ENCODE data around the gene PCDHGA5. TPM values are rescaled to one million over a fixed set of nuclear protein-coding genes. Genes with fewer than 3 reads are reported as not detected.
"Not testable (repeated sequence)": the region's sequence is repeated elsewhere in the genome, so short reads cannot be mapped to it uniquely, and the experiment has no call there.

The PCDHGA5 gene
- total RNA-seq, 1 experiment from 2014 or later: 0.76 TPM

DNA sequence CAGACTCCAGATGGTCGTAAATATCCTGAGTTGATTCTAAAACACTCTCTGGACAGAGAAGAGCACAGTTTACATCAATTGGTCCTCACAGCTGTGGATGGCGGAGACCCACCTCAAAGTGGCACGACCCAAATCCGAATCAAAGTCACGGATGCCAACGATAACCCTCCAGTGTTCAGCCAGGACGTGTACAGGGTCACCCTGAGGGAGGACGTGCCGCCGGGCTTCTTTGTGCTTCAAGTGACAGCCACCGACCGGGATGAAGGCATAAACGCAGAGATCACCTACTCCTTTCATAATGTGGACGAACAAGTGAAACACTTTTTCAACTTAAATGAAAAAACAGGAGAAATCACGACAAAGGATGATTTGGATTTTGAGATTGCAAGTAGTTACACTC is 3.3 kb upstream of the PCDHGA5 start:
- Histone ChIP-seq H3K36me3 (no peaks in the 10 kb centered on the region), H3K4me1 (replicated peaks) (no peaks in the 10 kb centered on the region), H3K9me3 (replicated peaks) (peaks cover 32% of the 10 kb centered on the region), H3K27me3 (replicated peaks) (no peaks in the 10 kb centered on the region), H3K4me3 (no peak overlapping the region), H3K27ac (no peak overlapping the region)
- no peak for DNase-seq (ENCODE audit: low read depth in 1 of 2, low spot score in 2 of 2)

DNA sequence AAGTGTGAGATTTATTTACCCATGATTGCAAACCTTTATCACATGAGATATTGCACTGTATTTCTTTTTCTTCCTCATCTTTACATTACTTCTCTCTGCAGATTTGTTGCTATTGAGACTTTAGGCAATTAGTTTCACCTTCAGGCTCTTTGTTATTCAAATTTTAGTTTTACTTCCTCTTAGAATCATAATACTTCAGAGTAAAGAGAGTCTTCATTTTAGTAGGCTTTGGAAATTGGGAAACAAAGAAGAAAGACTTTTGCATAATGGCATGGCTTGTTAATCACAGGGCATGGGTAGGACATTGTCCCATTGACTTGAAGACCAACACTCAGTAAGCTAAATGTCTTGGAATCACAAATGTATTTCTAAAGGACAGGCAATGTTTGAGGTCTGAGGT is 1.2 kb upstream of the PCDHGA5 start:
- no peak for DNase-seq (ENCODE audit: low read depth in 1 of 2, low spot score in 2 of 2)
- H3K9me3 ChIP-seq (replicated peaks): peaks cover 32% of the 10 kb centered on the region
- no peaks in the 10 kb centered on the region for H3K4me1 ChIP-seq (replicated peaks)
- H3K27ac ChIP-seq: no peak overlapping the region
- no peaks in the 10 kb centered on the region for H3K36me3 ChIP-seq
- H3K27me3 ChIP-seq (replicated peaks): no peaks in the 10 kb centered on the region
- H3K4me3 ChIP-seq: no peak overlapping the region

DNA sequence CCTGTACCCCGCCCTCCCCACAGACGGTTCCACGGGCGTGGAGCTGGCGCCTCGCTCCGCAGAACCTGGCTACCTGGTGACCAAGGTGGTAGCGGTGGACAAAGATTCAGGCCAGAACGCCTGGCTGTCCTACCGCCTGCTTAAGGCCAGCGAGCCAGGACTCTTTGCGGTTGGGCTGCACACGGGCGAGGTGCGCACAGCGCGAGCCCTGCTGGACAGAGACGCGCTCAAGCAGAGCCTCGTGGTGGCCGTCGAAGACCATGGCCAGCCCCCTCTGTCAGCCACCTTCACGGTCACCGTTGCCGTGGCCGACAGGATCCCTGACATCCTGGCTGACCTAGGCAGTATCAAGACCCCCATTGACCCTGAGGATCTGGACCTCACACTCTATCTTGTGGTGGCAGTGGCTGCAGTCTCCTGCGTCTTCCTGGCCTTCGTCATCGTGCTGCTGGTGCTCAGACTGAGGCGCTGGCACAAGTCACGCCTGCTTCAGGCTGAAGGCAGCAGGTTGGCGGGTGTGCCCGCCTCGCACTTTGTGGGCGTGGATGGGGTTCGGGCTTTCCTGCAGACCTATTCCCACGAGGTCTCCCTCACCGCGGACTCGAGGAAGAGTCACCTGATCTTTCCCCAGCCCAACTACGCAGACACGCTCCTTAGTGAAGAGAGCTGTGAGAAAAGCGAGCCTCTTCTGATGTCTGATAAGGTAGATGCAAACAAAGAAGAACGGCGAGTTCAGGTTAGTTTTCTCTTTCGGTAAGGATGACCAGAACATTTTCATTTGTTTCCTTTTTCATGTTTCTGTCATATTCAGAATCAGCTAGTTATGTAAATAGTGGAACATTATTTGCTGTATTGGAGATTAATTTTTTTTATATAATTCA is 2.3 kb downstream of the PCDHGA5 start:
- no peaks in the 10 kb centered on the region for H3K4me1 ChIP-seq (replicated peaks)
- H3K9me3 ChIP-seq (replicated peaks): peaks cover 29% of the 10 kb centered on the region
- H3K27me3 ChIP-seq (replicated peaks): no peaks in the 10 kb centered on the region
- H3K4me3 ChIP-seq: no peak overlapping the region
- H3K27ac ChIP-seq: no peak overlapping the region
- H3K36me3 ChIP-seq: no peaks in the 10 kb centered on the region
- DNase-seq (ENCODE audit: low read depth in 1 of 2, low spot score in 2 of 2): no peak

DNA sequence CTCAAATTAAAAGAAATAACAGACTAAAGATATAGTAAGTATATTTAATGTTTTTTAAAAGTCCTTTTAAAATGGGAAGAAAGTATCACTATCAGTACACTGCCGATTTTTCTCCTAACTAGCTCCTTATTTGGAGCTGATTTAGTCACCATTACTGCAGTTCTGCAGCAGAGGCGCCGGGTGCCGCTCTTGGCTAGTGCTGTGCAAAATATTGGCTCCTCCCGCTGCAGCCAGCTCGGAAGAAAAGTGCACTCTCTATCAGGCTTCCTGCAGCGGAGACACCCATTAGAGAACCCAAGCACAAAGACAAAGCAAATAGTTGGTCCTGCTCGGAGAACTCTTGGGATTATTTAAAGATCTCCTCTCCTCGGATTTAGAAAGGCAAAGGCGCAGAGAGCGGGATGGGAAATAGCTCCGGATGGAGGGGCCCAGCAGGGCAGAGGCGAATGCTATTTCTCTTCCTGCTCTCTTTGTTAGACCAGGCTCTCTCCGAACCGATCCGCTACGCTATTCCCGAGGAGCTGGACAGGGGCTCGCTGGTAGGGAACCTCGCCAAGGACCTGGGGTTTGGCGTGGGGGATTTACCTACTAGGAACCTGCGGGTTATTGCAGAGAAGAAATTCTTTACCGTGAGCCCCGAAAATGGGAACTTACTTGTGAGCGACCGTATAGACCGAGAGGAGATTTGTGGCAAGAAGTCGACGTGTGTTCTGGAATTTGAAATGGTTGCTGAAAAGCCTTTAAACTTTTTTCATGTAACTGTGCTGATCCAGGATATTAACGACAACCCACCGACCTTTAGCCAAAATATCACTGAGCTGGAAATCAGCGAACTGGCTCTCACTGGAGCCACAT is 6.3 kb downstream of the PCDHGA5 start, which contains the start of gene PCDHGB3:
Gene PCDHGB3 (plus strand): TSS at position 249 of the 855 bp plus-strand sequence. CDS start 153 bp downstream, at position 402.
- Histone ChIP-seq H3K4me3 (no peak within 1 kb of the TSS), H3K27me3 (replicated peaks) (no peaks in the 10 kb centered on the region), H3K36me3 (no peaks in the 10 kb centered on the region), H3K27ac (no peak within 1 kb of the TSS), H3K9me3 (replicated peaks) (peaks cover 47% of the 10 kb centered on the region), H3K4me1 (replicated peaks) (no peaks in the 10 kb centered on the region)
- DNase-seq (ENCODE audit: low read depth in 1 of 2, low spot score in 2 of 2): no peak

DNA sequence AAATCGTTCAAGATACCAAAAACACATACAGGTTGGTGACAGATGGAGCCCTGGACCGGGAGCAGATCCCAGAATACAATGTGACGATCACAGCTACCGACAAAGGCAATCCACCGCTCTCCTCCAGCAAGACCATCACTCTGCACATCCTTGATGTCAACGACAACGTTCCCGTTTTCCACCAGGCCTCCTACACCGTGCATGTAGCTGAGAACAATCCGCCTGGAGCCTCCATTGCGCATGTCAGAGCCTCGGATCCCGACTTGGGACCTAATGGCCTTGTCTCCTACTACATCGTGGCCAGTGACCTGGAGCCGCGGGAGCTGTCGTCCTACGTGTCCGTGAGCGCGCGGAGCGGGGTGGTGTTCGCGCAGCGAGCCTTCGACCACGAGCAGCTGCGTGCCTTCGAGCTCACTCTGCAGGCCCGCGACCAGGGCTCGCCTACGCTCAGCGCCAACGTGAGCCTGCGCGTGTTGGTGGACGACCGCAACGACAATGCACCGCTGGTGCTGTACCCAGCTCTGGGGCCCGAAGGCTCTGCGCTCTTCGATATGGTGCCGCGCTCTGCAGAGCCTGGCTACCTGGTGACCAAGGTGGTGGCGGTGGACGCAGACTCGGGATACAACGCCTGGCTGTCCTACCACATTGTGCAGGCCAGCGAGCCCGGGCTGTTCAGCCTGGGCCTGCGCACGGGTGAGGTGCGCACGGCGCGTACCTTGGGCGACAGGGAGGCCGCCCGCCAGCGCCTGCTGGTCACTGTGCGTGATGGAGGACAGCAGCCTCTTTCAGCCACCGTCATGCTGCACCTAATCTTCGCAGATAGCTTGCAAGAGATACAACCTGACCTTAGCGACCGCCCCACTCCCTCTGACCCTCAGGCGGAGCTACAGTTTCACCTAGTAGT is 7.9 kb downstream of the PCDHGA5 start:
- Histone ChIP-seq H3K4me3 (no peak overlapping the region), H3K36me3 (no peaks in the 10 kb centered on the region), H3K4me1 (replicated peaks) (no peaks in the 10 kb centered on the region), H3K27me3 (replicated peaks) (no peaks in the 10 kb centered on the region), H3K27ac (no peak overlapping the region), H3K9me3 (replicated peaks) (peaks cover 39% of the 10 kb centered on the region)
- no peak for DNase-seq (ENCODE audit: low read depth in 1 of 2, low spot score in 2 of 2)

DNA sequence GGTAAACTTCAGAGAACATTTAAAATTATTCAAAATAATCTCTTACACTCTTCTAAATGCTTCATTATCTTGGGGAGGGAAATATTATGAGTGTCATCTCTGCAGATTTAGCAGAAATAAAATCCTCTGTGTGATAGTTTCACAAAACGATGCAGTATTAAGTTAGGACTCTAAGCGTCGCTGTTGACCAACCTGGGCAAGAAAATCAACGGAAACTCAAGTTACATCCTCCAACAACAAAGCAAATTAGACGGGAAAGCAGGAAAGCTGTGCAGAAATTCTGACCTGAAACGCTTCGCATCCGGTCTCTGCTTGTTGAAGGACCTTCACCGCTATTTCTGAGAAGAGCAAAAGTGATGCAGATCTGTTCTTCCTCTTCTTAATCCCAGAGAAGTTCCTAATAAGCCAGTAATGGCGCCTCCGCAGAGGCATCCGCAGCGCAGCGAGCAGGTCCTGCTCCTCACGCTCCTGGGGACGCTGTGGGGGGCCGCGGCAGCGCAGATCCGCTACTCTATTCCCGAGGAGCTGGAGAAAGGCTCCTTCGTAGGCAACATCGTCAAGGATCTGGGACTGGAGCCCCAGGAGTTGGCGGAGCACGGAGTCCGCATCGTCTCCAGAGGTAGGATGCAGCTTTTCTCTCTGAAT is 9.8 kb downstream of the PCDHGA5 start, which contains the start of gene PCDHGA6:
Gene PCDHGA6 (plus strand): TSS at position 219 of the 645 bp plus-strand sequence. CDS start 193 bp downstream, at position 412.
- H3K27me3 ChIP-seq (replicated peaks): no peaks in the 10 kb centered on the region
- H3K36me3 ChIP-seq: no peaks in the 10 kb centered on the region
- H3K4me1 ChIP-seq (replicated peaks): no peaks in the 10 kb centered on the region
- no peak within 1 kb of the TSS for H3K27ac ChIP-seq
- peaks cover 39% of the 10 kb centered on the region for H3K9me3 ChIP-seq (replicated peaks)
- H3K4me3 ChIP-seq: no peak within 1 kb of the TSS
- DNase-seq (ENCODE audit: low read depth in 1 of 2, low spot score in 2 of 2): no peak

DNA sequence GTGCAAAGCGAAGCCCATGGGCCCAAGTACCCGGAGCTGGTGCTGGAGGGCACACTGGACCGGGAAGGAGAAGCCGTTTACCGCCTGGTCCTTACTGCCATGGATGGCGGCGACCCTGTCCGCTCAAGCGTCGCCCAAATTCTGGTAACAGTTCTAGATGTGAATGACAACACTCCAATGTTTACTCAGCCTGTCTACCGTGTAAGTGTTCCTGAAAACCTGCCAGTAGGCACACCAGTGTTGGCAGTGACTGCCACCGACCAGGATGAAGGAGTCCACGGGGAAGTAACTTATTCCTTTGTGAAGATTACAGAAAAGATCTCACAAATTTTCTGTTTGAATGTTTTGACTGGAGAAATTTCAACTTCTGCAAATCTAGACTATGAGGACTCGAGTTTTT is 10.7 kb downstream of the PCDHGA5 start:
- no peaks in the 10 kb centered on the region for H3K36me3 ChIP-seq
- no peaks in the 10 kb centered on the region for H3K27me3 ChIP-seq (replicated peaks)
- H3K4me1 ChIP-seq (replicated peaks): no peaks in the 10 kb centered on the region
- no peak overlapping the region for H3K4me3 ChIP-seq
- no peak overlapping the region for H3K27ac ChIP-seq
- no peak for DNase-seq (ENCODE audit: low read depth in 1 of 2, low spot score in 2 of 2)
- H3K9me3 ChIP-seq (replicated peaks): peaks cover 39% of the 10 kb centered on the region

DNA sequence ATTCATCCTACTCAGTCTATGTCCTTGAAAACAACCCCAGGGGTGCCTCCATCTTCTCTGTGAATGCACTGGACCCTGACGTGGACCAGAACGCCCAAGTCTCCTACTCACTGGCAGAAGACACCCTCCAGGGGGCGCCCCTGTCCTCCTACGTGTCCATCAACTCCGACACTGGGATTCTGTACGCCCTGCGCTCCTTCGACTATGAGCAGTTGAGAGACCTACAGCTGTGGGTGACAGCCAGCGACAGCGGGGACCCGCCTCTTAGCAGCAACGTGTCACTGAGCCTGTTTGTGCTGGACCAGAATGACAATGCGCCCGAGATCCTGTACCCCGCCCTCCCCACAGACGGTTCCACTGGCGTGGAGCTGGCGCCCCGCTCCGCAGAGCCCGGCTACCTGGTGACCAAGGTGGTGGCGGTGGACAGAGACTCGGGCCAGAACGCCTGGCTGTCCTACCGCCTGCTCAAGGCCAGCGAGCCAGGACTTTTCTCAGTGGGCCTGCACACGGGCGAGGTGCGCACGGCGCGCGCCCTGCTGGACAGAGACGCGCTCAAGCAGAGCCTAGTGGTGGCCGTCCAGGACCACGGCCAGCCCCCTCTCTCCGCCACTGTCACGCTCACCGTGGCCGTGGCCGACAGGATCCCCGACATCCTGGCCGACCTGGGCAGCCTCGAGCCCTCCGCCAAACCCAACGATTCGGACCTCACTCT is 11.6 kb downstream of the PCDHGA5 start:
- H3K27ac ChIP-seq; H3K27me3 ChIP-seq (replicated peaks); H3K4me1 ChIP-seq (replicated peaks); H3K4me3 ChIP-seq; H3K36me3 ChIP-seq: not testable (repeated sequence)
- peaks cover 36% of the 10 kb centered on the region for H3K9me3 ChIP-seq (replicated peaks)
- peak in 1 of 2 experiments; percentile 44 for DNase-seq (ENCODE audit: low read depth in 1 of 2, low spot score in 2 of 2)

DNA sequence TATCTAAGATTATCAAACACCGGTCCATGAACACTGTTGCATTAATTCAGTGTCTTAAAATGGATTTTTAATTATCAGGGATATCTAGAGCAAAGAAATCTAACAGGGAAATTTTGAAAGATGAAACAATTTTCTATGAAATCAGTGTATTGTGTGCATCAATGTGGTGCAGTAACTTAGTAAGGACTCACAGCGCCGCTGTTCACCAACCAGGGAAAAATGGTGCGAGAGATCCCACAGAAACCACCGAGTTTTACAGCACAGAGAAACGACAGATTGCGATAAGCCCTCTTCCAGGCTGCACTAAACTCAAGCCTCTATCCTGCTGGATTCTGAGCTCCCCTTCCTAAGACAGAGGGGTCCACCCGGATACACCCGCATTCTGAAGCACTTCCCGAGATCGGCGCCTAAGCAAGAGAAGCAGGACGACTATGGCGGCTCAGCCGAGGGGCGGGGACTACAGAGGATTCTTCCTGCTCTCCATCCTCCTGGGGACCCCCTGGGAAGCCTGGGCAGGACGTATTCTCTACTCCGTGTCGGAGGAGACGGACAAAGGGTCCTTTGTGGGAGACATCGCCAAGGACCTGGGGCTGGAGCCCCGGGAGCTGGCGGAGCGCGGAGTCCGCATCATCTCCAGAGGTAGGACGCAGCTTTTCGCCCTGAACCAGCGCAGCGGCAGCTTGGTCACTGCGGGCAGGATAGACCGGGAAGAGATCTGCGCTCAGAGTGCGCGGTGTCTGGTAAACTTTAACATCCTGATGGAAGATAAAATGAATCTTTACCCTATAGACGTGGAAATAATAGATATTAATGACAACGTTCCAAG is 18.7 kb downstream of the PCDHGA5 start, which contains the start of gene PCDHGA7:
Gene PCDHGA7 (plus strand): TSS at position 274 of the 826 bp plus-strand sequence. CDS start 158 bp downstream, at position 432.
- Histone ChIP-seq H3K27ac (no peak within 1 kb of the TSS), H3K4me1 (replicated peaks) (no peaks in the 10 kb centered on the region), H3K9me3 (replicated peaks) (peaks cover 29% of the 10 kb centered on the region), H3K27me3 (replicated peaks) (no peaks in the 10 kb centered on the region), H3K4me3 (peak within 1 kb of the TSS; percentile 9; the same call in 1 of the 2 replicates), H3K36me3 (no peaks in the 10 kb centered on the region)
- DNase-seq (ENCODE audit: low read depth in 1 of 2, low spot score in 2 of 2): no peak

DNA sequence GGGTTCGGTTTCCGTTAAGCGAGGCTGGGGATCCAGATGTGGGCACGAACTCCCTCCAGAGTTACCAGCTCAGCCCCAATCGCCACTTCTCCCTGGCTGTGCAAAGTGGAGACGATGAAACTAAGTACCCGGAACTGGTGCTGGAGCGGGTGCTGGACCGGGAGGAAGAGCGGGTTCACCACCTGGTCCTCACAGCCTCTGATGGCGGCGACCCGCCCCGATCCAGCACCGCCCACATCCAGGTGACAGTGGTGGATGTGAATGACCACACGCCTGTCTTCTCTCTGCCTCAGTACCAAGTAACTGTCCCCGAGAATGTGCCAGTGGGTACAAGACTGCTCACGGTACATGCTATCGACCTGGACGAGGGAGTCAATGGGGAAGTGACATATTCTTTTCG is 19.4 kb downstream of the PCDHGA5 start:
- Histone ChIP-seq H3K27me3 (replicated peaks) (no peaks in the 10 kb centered on the region), H3K4me3 (no peak overlapping the region), H3K27ac (no peak overlapping the region), H3K36me3 (no peaks in the 10 kb centered on the region), H3K4me1 (replicated peaks) (no peaks in the 10 kb centered on the region), H3K9me3 (replicated peaks) (peaks cover 31% of the 10 kb centered on the region)
- DNase-seq (ENCODE audit: low read depth in 1 of 2, low spot score in 2 of 2): no peak

DNA sequence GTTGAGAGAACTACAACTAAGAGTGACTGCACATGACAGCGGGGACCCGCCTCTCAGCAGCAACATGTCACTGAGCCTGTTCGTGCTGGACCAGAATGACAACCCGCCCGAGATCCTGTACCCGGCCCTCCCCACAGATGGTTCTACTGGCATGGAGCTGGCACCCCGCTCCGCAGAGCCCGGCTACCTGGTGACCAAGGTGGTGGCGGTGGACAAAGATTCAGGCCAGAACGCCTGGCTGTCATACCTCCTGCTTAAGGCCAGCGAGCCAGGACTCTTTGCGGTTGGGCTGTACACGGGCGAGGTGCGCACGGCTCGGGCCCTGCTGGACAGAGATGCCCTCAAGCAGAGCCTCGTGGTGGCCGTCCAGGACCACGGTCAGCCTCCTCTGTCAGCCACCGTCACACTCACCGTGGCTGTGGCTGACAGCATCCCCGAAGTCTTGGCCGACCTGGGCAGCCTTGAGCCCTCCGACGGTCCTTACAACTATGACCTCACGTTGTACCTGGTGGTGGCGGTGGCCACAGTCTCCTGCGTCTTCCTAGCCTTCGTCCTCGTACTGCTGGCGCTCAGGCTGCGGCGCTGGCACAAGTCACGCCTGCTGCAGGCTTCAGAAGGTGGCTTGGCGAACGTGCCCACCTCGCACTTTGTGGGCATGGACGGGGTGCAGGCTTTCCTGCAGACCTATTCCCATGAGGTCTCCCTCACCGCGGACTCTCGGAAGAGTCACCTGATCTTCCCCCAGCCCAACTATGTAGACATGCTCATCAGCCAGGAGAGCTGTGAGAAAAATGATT is 20.7 kb downstream of the PCDHGA5 start:
- H3K4me3 ChIP-seq: no peak overlapping the region
- no peaks in the 10 kb centered on the region for H3K4me1 ChIP-seq (replicated peaks)
- H3K36me3 ChIP-seq: no peaks in the 10 kb centered on the region
- DNase-seq (ENCODE audit: low read depth in 1 of 2, low spot score in 2 of 2): no peak
- no peaks in the 10 kb centered on the region for H3K27me3 ChIP-seq (replicated peaks)
- no peak overlapping the region for H3K27ac ChIP-seq
- peaks cover 39% of the 10 kb centered on the region for H3K9me3 ChIP-seq (replicated peaks)

All from SJSA1 (cell line).